Activated CD4-positive, alpha-beta memory T cell treated with anti-CD3 and anti-CD28 coated beads, Interleukin-2, amount 10 ng/mL, durations not matched to agents 7 days and 5 days (primary cell): ENCODE measurements around the gene KCNN3. TPM values are rescaled to one million over a fixed set of nuclear protein-coding genes. Genes with fewer than 3 reads are reported as not detected.
"Not testable (repeated sequence)": the region's sequence is repeated elsewhere in the genome, so short reads cannot be mapped to it uniquely, and the experiment has no call there.

Experiments
- CTCF ChIA-PET: fragments of 350-600 bp; sonication (Branson Sonifier 250); formaldehyde crosslinking; loops from one replicate; lab custom pipeline; 2021; ENCODE audit warnings: antibody characterized with exemption, inconsistent platforms; lab: Charles Lee
- POLR2A ChIA-PET: fragments of 350-600 bp; sonication (Branson Sonifier 250); formaldehyde crosslinking; loops from one replicate; lab custom pipeline; 2021; ENCODE audit warnings: antibody characterized with exemption; lab: Charles Lee
- DNase-seq: peaks from one replicate; pipeline ENCODE4 v3.0.0-alpha.2; 2020
- H3K27ac Mint-ChIP-seq: one replicate; pipeline ENCODE4 v1.8.0; 2021; ENCODE audit warnings: mild to moderate bottlenecking, mixed read lengths
- H3K27me3 Mint-ChIP-seq: one replicate; pipeline ENCODE4 v1.8.0; 2021; ENCODE audit warnings: mixed read lengths
- H3K36me3 Mint-ChIP-seq: one replicate; pipeline ENCODE4 v1.8.0; 2021; ENCODE audit warnings: low read depth, mixed read lengths
- H3K4me1 Mint-ChIP-seq: one replicate; pipeline ENCODE4 v1.8.0; 2021; ENCODE audit warnings: mixed read lengths
- H3K4me3 Mint-ChIP-seq: one replicate; pipeline ENCODE4 v1.8.0; 2021; ENCODE audit warnings: mild to moderate bottlenecking, mixed read lengths
- H3K9me3 Mint-ChIP-seq: one replicate; pipeline ENCODE4 v1.8.0; 2021; ENCODE audit warnings: mixed read lengths
- total RNA-seq, 2 experiments: library from RNA; stranded (reverse); gene quantifications; one replicate each; pipeline ENCODE4 v1.2.3, GENCODE V29; 2021

Gene KCNN3
- total RNA-seq, 2 experiments from 2014 or later, result 0.10 TPM; not detected in 1

GRCh38 chr1:154672245-154672644 lies 197.8 kb downstream of the KCNN3 start:
- CTCF ChIA-PET, H3K4me1 Mint-ChIP-seq, H3K27me3 Mint-ChIP-seq, POLR2A ChIA-PET, H3K4me3 Mint-ChIP-seq, DNase-seq, H3K36me3 Mint-ChIP-seq, H3K27ac Mint-ChIP-seq, H3K9me3 Mint-ChIP-seq: not testable (repeated sequence)

- POLR2A ChIA-PET, H3K27ac Mint-ChIP-seq, H3K4me3 Mint-ChIP-seq, H3K36me3 Mint-ChIP-seq, H3K9me3 Mint-ChIP-seq, H3K4me1 Mint-ChIP-seq, H3K27me3 Mint-ChIP-seq, DNase-seq: not testable (repeated sequence)
- CTCF ChIA-PET, result interaction anchor here (1.4 kb wide), 1 partner anchor 89 kb away, joined by 4 read pairs; no protein-coding TSS in a partner anchor
Measured at GRCh38 chr1:154671412-154671811, 198.7 kb downstream of the KCNN3 start.

- CTCF ChIA-PET, result interaction anchor here (0.7 to 2.2 kb wide), 12 partner anchors 16 to 381 kb away, joined by 3 to 18 read pairs (median 6); partner anchors contain the start of gene ADAM15
- POLR2A ChIA-PET, H3K9me3 Mint-ChIP-seq, H3K4me1 Mint-ChIP-seq, H3K27ac Mint-ChIP-seq, H3K36me3 Mint-ChIP-seq, DNase-seq, H3K4me3 Mint-ChIP-seq, H3K27me3 Mint-ChIP-seq: not testable (repeated sequence)
Measured at GRCh38 chr1:154670310-154671270, 199.5 kb downstream of the KCNN3 start.

GRCh38 chr1:154669464-154670282 lies 200.4 kb downstream of the KCNN3 start:
- CTCF ChIA-PET, result interaction anchor here (0.7 to 2.2 kb wide), 18 partner anchors 17 to 382 kb away, joined by 3 to 18 read pairs (median 5); partner anchors contain the start of genes ADAM15 and PMVK
- Mint-ChIP-seq H3K27ac (no peak overlapping the region), H3K27me3 (peaks cover 7% of the 10 kb centered on the region), H3K36me3 (no peaks in the 10 kb centered on the region), H3K4me3 (no peak overlapping the region), H3K9me3 (no peaks in the 10 kb centered on the region), H3K4me1 (peaks cover 2% of the 10 kb centered on the region)
- POLR2A ChIA-PET, result no interaction called here
- peak; percentile 78 for DNase-seq

GRCh38 chr1:154666051-154666790 lies 203.9 kb downstream of the KCNN3 start:
- Mint-ChIP-seq H3K27ac (no peak overlapping the region), H3K27me3 (peaks cover 20% of the 10 kb centered on the region), H3K4me3 (no peak overlapping the region), H3K9me3 (no peaks in the 10 kb centered on the region), H3K4me1 (peaks cover 5% of the 10 kb centered on the region), H3K36me3 (no peaks in the 10 kb centered on the region)
- DNase-seq, result no peak
- CTCF ChIA-PET, result interaction anchor here (1.1 kb wide), 2 partner anchors 107 to 212 kb away, joined by 4 to 5 read pairs; no protein-coding TSS in a partner anchor
- POLR2A ChIA-PET, result no interaction called here

GRCh38 chr1:154664331-154665002 lies 205.6 kb downstream of the KCNN3 start:
- H3K4me3 Mint-ChIP-seq, result no peak overlapping the region
- DNase-seq, result no peak
- no peaks in the 10 kb centered on the region for H3K36me3 Mint-ChIP-seq
- H3K9me3 Mint-ChIP-seq, result no peaks in the 10 kb centered on the region
- H3K27ac Mint-ChIP-seq, result no peak overlapping the region
- H3K27me3 Mint-ChIP-seq, result peaks cover 31% of the 10 kb centered on the region
- POLR2A ChIA-PET, result no interaction called here
- CTCF ChIA-PET, result interaction anchor here (1.1 to 2.0 kb wide), 4 partner anchors 104 to 279 kb away, joined by 3 to 8 read pairs (median 4); partner anchors contain the start of gene PMVK
- H3K4me1 Mint-ChIP-seq, result peaks cover 5% of the 10 kb centered on the region

- H3K27ac Mint-ChIP-seq, result no peak overlapping the region
- peaks cover 35% of the 10 kb centered on the region for H3K27me3 Mint-ChIP-seq
- CTCF ChIA-PET, result interaction anchor here (0.6 to 2.0 kb wide), 5 partner anchors 103 to 407 kb away, joined by 3 to 8 read pairs (median 3); no protein-coding TSS in a partner anchor
- no peaks in the 10 kb centered on the region for H3K9me3 Mint-ChIP-seq
- peaks cover 5% of the 10 kb centered on the region for H3K4me1 Mint-ChIP-seq
- DNase-seq, result no peak
- H3K36me3 Mint-ChIP-seq, result no peaks in the 10 kb centered on the region
- H3K4me3 Mint-ChIP-seq, result no peak overlapping the region
- POLR2A ChIA-PET, result no interaction called here
Measured at GRCh38 chr1:154663471-154664060, 206.5 kb downstream of the KCNN3 start.

- ChIA-PET CTCF (no interaction called here), POLR2A (no interaction called here)
- peaks cover 55% of the 10 kb centered on the region for H3K27me3 Mint-ChIP-seq
Measured at GRCh38 chr1:154661110-154661509, 209.0 kb downstream of the KCNN3 start.

GRCh38 chr1:154659823-154660592 lies 210.1 kb downstream of the KCNN3 start:
- ChIA-PET POLR2A (no interaction called here), CTCF (no interaction called here)
- Mint-ChIP-seq H3K27me3 (peaks cover 59% of the 10 kb centered on the region), H3K4me3 (no peak overlapping the region), H3K36me3 (no peaks in the 10 kb centered on the region), H3K4me1 (peaks cover 5% of the 10 kb centered on the region), H3K9me3 (no peaks in the 10 kb centered on the region), H3K27ac (no peak overlapping the region)
- no peak for DNase-seq

More at GRCh38 chr1:154661110-154661509, 209.0 kb downstream of the KCNN3 start:
- peaks cover 5% of the 10 kb centered on the region for H3K4me1 Mint-ChIP-seq
- H3K36me3 Mint-ChIP-seq, result no peaks in the 10 kb centered on the region
- H3K9me3 Mint-ChIP-seq, result no peaks in the 10 kb centered on the region
- H3K27ac Mint-ChIP-seq, result no peak overlapping the region
- DNase-seq, result no peak
- no peak overlapping the region for H3K4me3 Mint-ChIP-seq

- H3K36me3 Mint-ChIP-seq, result no peaks in the 10 kb centered on the region
- H3K27me3 Mint-ChIP-seq, result peaks cover 73% of the 10 kb centered on the region
- ChIA-PET POLR2A (no interaction called here), CTCF (interaction anchor here (0.7 to 1.0 kb wide), 2 partner anchors 185 to 222 kb away, joined by 3 to 4 read pairs; no protein-coding TSS in a partner anchor)
- H3K4me3 Mint-ChIP-seq, result no peak overlapping the region
- H3K9me3 Mint-ChIP-seq, result no peaks in the 10 kb centered on the region
- no peaks in the 10 kb centered on the region for H3K4me1 Mint-ChIP-seq
- DNase-seq, result no peak
- H3K27ac Mint-ChIP-seq, result no peak overlapping the region
Measured at GRCh38 chr1:154657556-154657955, 212.5 kb downstream of the KCNN3 start.

- no peak overlapping the region for H3K4me3 Mint-ChIP-seq
- peaks cover 50% of the 10 kb centered on the region for H3K27me3 Mint-ChIP-seq
- POLR2A ChIA-PET, result no interaction called here
Measured at GRCh38 chr1:154652893-154653292, 217.2 kb downstream of the KCNN3 start.

More at GRCh38 chr1:154652893-154653292, 217.2 kb downstream of the KCNN3 start:
- CTCF ChIA-PET, result interaction anchor here (0.6 to 1.0 kb wide), 2 partner anchors 16 to 409 kb away, joined by 3 read pairs; no protein-coding TSS in a partner anchor
- Mint-ChIP-seq H3K36me3 (no peaks in the 10 kb centered on the region), H3K9me3 (no peaks in the 10 kb centered on the region), H3K27ac (no peak overlapping the region), H3K4me1 (no peaks in the 10 kb centered on the region)
- DNase-seq, result no peak
